Renal cortical epithelial cell (primary cell): ENCODE results near the gene APOBR. TPM values are rescaled to one million over a fixed set of nuclear protein-coding genes. Genes with fewer than 3 reads are reported as not detected.
"Not testable (repeated sequence)": the region's sequence is repeated elsewhere in the genome, so short reads cannot be mapped to it uniquely, and the experiment has no call there.

Experiments
- DNase-seq: peaks from one replicate; pipeline ENCODE4 v3.0.0-alpha.2; 2011; ENCODE audit warnings: low read depth
- total RNA-seq: library from RNA; depleted of rRNA; stranded (reverse); fragments of >200 nt; gene quantifications from 2 replicates; pipeline ENCODE4 v1.2.3, GENCODE V29; 2014

APOBR gene
- total RNA-seq, 1 donor from 2014 or later, result 0.05 TPM

GRCh38 chr16:28527100-28527785, 32.8 kb downstream of the APOBR start:
- DNase-seq, result peak; percentile 90

GRCh38 chr16:28527985-28528384, 33.5 kb downstream of the APOBR start:
- DNase-seq, result no peak

GRCh38 chr16:28528463-28528867, 34.0 kb downstream of the APOBR start:
- no peak for DNase-seq

GRCh38 chr16:28529124-28529523, 34.7 kb downstream of the APOBR start:
- DNase-seq, result no peak

GRCh38 chr16:28531777-28532744, 37.6 kb downstream of the APOBR start:
- DNase-seq, result peak; percentile 18

- no peak for DNase-seq
Observed at GRCh38 chr16:28532940-28533647, 38.7 kb downstream of the APOBR start.

GRCh38 chr16:28534542-28535373, 40.3 kb downstream of the APOBR start:
- DNase-seq, result no peak

GRCh38 chr16:28537076-28537475, 42.6 kb downstream of the APOBR start:
- no peak for DNase-seq

GRCh38 chr16:28537964-28538732, 43.7 kb downstream of the APOBR start:
- DNase-seq, result no peak

GRCh38 chr16:28538733-28539596, 44.5 kb downstream of the APOBR start, which contains the start of gene NUPR1:
NUPR1 (minus strand) TSS chr16:28538974; CDS start chr16:28538907, 67 bp downstream.
- peak; percentile 88 for DNase-seq

GRCh38 chr16:28540346-28540745, 45.9 kb downstream of the APOBR start:
- DNase-seq, result no peak

GRCh38 chr16:28542646-28543045, 48.2 kb downstream of the APOBR start:
- no peak for DNase-seq

GRCh38 chr16:28543072-28543471, 48.6 kb downstream of the APOBR start:
- DNase-seq, result peak; percentile 61

GRCh38 chr16:28544998-28545397, 50.6 kb downstream of the APOBR start:
- DNase-seq, result no peak

- DNase-seq, result not testable (repeated sequence)
Observed at GRCh38 chr16:28545964-28546363, 51.5 kb downstream of the APOBR start.

- DNase-seq, result no peak
Observed at GRCh38 chr16:28546626-28547025, 52.2 kb downstream of the APOBR start.

GRCh38 chr16:28548306-28548802, 53.9 kb downstream of the APOBR start:
- DNase-seq, result no peak
